Bronchial epithelial cell (primary cell): ENCODE measurements around the gene SLC6A7. TPM values are rescaled to one million over a fixed set of nuclear protein-coding genes. Genes with fewer than 3 reads are reported as not detected.

ENCODE experiments used
- DNase-seq: peaks from one replicate; pipeline ENCODE4 v3.0.0-alpha.2; 2010; ENCODE audit warnings: low read depth
- FAIRE-seq: peaks from 2 replicates; lab custom pipeline; 2011; peaks lifted over from hg19 to GRCh38; lab: Jason Lieb, UNC
- H3K27me3 ChIP-seq: 2 replicates; pipeline ENCODE4 v1.5.1; 2011; ENCODE audit warnings: low read length; ENCODE audit not compliant: control insufficient read depth, insufficient read depth
- H3K36me3 ChIP-seq: 2 replicates; pipeline ENCODE4 v1.5.1; 2011; ENCODE audit warnings: low read length; ENCODE audit not compliant: control insufficient read depth, insufficient read depth
- H3K4me3 ChIP-seq: 2 replicates; pipeline ENCODE4 v1.5.1; 2011; ENCODE audit warnings: mild to moderate bottlenecking, low read depth, low read length, control low read depth
- total RNA-seq: library from RNA; depleted of rRNA; stranded (reverse); fragments of >200 nt; gene quantifications from 2 replicates; pipeline ENCODE4 v1.2.1, GENCODE V29; 2014
- TF ChIP-seq, protein P1 (sequence below): IDR thresholded peaks from 2 replicates; pipeline ENCODE4 v1.5.1; 2011; ENCODE audit warnings: mild to moderate bottlenecking, moderate library complexity, low read length, control low read depth, inconsistent platforms; ENCODE audit not compliant: insufficient read depth, severe bottlenecking

SLC6A7 gene
- total RNA-seq, 1 donor from 2014 or later: not detected

DNA sequence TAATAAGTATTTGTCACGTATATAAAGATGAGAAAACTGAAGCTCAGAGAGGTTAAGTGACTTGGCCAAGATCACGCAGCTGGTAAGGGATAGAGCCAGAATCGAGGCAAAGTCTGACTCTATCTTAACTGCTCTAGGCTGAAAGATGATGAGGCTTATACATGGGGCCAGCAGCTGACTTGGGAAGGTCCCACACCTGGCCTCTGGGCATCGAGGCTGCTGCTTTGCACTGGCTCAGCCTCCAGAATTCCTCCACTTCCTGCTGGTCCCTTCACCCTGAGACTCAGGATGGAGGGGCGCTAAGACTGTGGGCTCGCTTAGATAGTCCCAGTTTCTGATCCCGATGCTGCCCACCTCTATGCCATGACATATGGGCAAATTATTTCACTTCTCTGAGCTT, 64.5 kb downstream of the SLC6A7 start:
- DNase-seq (no peak), FAIRE-seq (no peak)
- Histone ChIP-seq H3K27me3 (peaks cover 4% of the 10 kb centered on the region), H3K36me3 (no peaks in the 10 kb centered on the region), H3K4me3 (no peak overlapping the region)
- TF ChIP-seq, protein P1, sequence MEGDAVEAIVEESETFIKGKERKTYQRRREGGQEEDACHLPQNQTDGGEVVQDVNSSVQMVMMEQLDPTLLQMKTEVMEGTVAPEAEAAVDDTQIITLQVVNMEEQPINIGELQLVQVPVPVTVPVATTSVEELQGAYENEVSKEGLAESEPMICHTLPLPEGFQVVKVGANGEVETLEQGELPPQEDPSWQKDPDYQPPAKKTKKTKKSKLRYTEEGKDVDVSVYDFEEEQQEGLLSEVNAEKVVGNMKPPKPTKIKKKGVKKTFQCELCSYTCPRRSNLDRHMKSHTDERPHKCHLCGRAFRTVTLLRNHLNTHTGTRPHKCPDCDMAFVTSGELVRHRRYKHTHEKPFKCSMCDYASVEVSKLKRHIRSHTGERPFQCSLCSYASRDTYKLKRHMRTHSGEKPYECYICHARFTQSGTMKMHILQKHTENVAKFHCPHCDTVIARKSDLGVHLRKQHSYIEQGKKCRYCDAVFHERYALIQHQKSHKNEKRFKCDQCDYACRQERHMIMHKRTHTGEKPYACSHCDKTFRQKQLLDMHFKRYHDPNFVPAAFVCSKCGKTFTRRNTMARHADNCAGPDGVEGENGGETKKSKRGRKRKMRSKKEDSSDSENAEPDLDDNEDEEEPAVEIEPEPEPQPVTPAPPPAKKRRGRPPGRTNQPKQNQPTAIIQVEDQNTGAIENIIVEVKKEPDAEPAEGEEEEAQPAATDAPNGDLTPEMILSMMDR: no peak

DNA sequence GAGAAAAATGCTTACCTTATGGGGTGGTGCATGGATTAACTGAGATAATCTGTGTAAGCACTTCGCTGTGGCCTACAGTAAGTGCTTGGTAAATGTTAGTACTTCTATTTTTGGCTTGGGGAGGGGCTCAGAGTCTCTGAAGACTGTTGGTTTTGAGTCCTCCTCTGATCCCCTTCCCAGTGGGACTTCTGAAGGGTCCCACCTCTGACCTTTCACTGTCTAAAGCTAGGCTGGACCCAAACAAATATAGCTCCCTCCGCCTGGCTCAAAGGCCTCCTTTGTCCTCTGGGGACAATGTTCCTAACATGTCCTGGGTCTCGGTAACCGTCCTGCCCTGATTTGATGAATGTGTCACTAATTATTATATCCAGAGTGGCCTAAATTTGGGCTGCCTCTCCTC, 64.9 kb downstream of the SLC6A7 start:
- H3K4me3 ChIP-seq: no peak overlapping the region
- FAIRE-seq (no peak), DNase-seq (no peak)
- H3K36me3 ChIP-seq: no peaks in the 10 kb centered on the region
- peaks cover 4% of the 10 kb centered on the region for H3K27me3 ChIP-seq
- TF ChIP-seq, protein P1: no peak

DNA sequence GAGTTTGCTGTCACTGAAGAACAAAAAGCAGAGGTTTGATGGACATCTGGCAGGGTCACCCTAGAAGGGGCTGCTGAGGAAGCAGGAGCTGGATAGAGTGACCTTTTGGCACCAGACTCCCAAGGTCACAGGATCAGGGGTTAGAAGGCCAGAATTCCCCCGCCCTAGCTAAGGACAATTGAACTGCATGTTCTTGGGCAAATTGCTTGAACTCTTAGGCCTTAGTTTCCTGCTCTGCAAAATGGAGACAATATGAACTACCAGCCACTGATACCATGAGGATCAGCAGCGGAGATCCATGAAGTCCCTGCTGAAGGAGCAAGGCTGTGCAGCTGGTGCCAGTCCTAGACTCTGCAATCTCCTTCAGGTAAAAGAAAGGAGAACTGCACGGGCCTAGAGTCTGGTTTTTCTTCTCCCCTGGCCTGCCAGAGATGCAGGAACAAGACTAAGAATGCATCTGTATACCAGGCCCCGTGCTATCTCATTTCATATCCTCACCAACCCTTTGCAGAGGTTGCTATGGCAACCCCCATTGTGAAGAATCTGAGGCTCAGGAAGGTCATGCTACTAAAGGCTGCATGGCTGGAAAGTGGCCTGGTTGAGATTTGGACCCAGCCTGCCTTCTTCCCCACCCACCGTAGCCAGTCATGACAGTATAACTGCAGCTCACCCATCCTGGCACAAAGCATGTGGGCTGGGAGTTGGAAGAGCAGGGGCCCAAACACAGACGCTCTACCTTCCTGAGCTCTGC, 66.0 kb downstream of the SLC6A7 start:
- TF ChIP-seq, protein P1: no peak
- Histone ChIP-seq H3K27me3 (peaks cover 4% of the 10 kb centered on the region), H3K36me3 (no peaks in the 10 kb centered on the region), H3K4me3 (no peak overlapping the region)
- DNase-seq (no peak), FAIRE-seq (no peak)

DNA sequence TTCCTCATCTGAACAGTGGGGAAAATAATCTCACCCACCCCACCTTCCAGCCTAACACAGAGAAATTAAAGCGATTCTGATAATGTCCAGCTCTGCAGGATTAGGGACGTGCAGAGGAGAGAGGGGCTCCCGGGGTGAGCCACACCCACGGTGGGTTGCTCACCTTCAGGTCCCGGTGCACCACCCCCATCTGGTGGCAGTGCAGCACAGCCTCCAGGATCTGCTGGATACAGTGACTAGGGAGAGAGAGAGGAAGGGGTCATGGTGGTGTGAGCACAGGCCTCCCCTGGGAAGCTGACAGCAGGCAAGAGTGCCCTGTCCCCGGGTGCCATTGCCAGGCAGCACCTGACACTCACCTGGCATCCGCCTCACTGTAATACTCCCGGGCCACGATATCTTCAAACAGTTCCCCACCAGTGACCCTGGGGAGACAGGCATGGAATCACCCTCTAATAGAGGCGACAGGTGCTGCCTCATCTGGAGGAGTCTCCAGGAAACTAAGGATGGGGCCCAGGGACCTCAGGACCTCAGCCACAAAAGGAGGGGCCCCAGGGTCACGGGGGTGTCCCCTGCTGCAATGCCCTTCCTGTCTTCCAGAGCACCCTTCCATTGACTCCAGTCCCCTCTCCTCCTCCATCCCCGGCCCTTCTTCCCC, 66.7 kb downstream of the SLC6A7 start:
- no peak overlapping the region for H3K4me3 ChIP-seq
- FAIRE-seq: no peak
- no peaks in the 10 kb centered on the region for H3K36me3 ChIP-seq
- DNase-seq: no peak
- TF ChIP-seq, protein P1: no peak
- H3K27me3 ChIP-seq: peaks cover 4% of the 10 kb centered on the region

DNA sequence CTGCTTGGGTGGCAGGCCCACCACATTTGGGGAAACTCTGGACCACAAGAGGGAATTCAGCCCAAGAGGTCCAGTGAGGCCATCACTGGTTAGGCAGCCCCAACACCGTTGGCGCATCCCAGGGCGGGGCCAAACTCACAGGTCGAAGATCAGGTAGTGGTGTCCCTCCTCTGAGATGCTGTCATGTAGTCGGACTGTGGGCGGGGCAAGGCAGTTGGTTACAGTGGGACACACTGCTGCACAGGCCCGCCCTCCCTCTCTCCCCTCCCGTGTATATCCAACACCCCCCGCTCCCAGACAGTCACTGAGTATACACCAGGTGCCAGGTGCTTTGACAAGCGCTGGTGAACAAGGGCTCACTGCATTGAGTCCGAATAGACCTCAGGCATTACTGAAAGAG, 67.6 kb downstream of the SLC6A7 start:
- TF ChIP-seq, protein P1: no peak
- H3K36me3 ChIP-seq: no peaks in the 10 kb centered on the region
- peaks cover 2% of the 10 kb centered on the region for H3K27me3 ChIP-seq
- FAIRE-seq (no peak), DNase-seq (no peak)
- no peak overlapping the region for H3K4me3 ChIP-seq
